Heart left ventricle (tissue), 13 donors: ENCODE data around the gene DNMT3A.

Experiments used
- POLR2A ChIP-seq, 2 donors: fragments of 450-650 bp; IDR thresholded peaks; one replicate each; pipeline ENCODE4 v1.6.1; 2017; ENCODE audit warnings: antibody characterized with exemption in 2 of 2, mild to moderate bottlenecking in 2 of 2, moderate library complexity in 2 of 2
- TF ChIP-seq, protein P1 (sequence below), 12 donors: fragments of 200-600 bp; sonication (generic) in 4 of 12; IDR thresholded peaks; one replicate each; pipeline versions ENCODE4 v1.5.0 to v1.8.0; 2018 to 2022; ENCODE audit warnings: antibody characterized with exemption in 12 of 12, mild to moderate bottlenecking in 5 of 12
- donor health status: ischemic (EF 13 %, LVEDD 7.1; RV severe dilation, severe dysfunction).
- donor health status: DM: no; HTN: yes; CAD: no.
- donor health status: DM: no; HTN: no; CAD: no.
- donor health status: ischemic (EF 25% LVEDD 6.9; RV normal size, moderate dysfunction).
- donor health status: ischemic (EF 25% LVEDD 5.7; RV mildly dilated, moderate dysfunction).
- donor health status: ischemic (EF 35%, LVEDD 5.7; RV mildly dilated, moderate dysfunction).
- donor health status: nonischemic (EF 11% LVEDD 7.7; RV severe dilation, severe dysfunction).
- donor health status: DM: yes; HTN: yes; CAD: no.
- donor health status: PGD.
- donor health status: ischemic (EF 29% LVEDD 5.4; RV normal size, mild dysfunction).
- donor health status: nonischemic (EF 23%, LVEDD 6.1; RV moderate dilation, normal function).

DNA sequence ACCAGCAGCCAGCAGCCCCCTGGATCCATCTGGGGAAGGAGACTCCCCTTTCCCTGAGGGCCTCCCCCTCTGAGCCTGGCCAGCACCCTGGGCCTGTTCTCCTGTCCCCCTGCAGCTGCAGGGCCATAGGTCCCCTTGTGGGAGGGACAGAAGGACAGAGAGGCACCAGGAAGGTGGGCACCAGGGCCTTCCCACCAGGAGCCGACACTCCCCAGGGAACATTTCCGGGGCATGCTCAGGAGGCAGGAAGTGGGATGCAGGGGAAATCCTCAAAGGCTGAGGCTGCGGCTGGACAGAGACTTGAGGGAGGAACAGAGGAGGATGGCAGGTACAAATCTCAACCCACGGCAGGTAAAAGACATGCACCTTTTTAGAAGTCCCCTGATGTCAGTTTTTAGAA, 14.4 kb upstream of the DNMT3A start:
- TF ChIP-seq, protein P1, sequence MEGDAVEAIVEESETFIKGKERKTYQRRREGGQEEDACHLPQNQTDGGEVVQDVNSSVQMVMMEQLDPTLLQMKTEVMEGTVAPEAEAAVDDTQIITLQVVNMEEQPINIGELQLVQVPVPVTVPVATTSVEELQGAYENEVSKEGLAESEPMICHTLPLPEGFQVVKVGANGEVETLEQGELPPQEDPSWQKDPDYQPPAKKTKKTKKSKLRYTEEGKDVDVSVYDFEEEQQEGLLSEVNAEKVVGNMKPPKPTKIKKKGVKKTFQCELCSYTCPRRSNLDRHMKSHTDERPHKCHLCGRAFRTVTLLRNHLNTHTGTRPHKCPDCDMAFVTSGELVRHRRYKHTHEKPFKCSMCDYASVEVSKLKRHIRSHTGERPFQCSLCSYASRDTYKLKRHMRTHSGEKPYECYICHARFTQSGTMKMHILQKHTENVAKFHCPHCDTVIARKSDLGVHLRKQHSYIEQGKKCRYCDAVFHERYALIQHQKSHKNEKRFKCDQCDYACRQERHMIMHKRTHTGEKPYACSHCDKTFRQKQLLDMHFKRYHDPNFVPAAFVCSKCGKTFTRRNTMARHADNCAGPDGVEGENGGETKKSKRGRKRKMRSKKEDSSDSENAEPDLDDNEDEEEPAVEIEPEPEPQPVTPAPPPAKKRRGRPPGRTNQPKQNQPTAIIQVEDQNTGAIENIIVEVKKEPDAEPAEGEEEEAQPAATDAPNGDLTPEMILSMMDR (IDR thresholded peaks at IDR 0.05): no peak
- TF ChIP-seq POLR2A (IDR thresholded peaks at IDR 0.05): no peak
